AG10803 (cell line): ENCODE data around the gene EBLN2.

Experiments used
- DNase-seq: peaks from one replicate; pipeline ENCODE4 v3.0.0; 2010; ENCODE audit warnings: low read depth
- H3K4me3 ChIP-seq: 2 replicates; pipeline ENCODE4 v1.5.1; 2011; ENCODE audit warnings: mild to moderate bottlenecking, low read length, control low read depth
- CTCF ChIP-seq: conservative IDR thresholded peaks from 2 replicates; pipeline ENCODE4 v1.5.1; 2011; ENCODE audit warnings: mild to moderate bottlenecking, low read length, control low read depth, inconsistent platforms

EBLN2 gene

GRCh38 chr3:73071952-73072351, 10.5 kb downstream of the EBLN2 start:
- DNase-seq: no peak
- H3K4me3 ChIP-seq: no peak overlapping the region
- TF ChIP-seq CTCF: no peak

GRCh38 chr3:73072634-73073033, 11.2 kb downstream of the EBLN2 start:
- no peak overlapping the region for H3K4me3 ChIP-seq
- no peak for TF ChIP-seq CTCF
- DNase-seq: peak; percentile 28

- H3K4me3 ChIP-seq: no peak overlapping the region
- no peak for DNase-seq
- no peak for TF ChIP-seq CTCF
These were observed 11.7 kb downstream of the EBLN2 start for GRCh38 chr3:73073091-73073707.

- no peak for TF ChIP-seq CTCF
- DNase-seq: peak; percentile 85
- no peak overlapping the region for H3K4me3 ChIP-seq
These were observed 13.3 kb downstream of the EBLN2 start for GRCh38 chr3:73074781-73075180.

- H3K4me3 ChIP-seq: no peak overlapping the region
- no peak for DNase-seq
- TF ChIP-seq CTCF: no peak
These were observed 18.9 kb downstream of the EBLN2 start for GRCh38 chr3:73080216-73080966.

- no peak overlapping the region for H3K4me3 ChIP-seq
- DNase-seq: no peak
- no peak for TF ChIP-seq CTCF
These were observed 19.7 kb downstream of the EBLN2 start for GRCh38 chr3:73081140-73081539.

- DNase-seq: no peak
- no peak for TF ChIP-seq CTCF
- H3K4me3 ChIP-seq: no peak overlapping the region
These were observed 22.7 kb downstream of the EBLN2 start for GRCh38 chr3:73084170-73084569.
